ENCODE results near the gene LLGL2.
"Not testable (repeated sequence)": the region's sequence is repeated elsewhere in the genome, so short reads cannot be mapped to it uniquely, and the experiment has no call there.

The LLGL2 gene, protein sequence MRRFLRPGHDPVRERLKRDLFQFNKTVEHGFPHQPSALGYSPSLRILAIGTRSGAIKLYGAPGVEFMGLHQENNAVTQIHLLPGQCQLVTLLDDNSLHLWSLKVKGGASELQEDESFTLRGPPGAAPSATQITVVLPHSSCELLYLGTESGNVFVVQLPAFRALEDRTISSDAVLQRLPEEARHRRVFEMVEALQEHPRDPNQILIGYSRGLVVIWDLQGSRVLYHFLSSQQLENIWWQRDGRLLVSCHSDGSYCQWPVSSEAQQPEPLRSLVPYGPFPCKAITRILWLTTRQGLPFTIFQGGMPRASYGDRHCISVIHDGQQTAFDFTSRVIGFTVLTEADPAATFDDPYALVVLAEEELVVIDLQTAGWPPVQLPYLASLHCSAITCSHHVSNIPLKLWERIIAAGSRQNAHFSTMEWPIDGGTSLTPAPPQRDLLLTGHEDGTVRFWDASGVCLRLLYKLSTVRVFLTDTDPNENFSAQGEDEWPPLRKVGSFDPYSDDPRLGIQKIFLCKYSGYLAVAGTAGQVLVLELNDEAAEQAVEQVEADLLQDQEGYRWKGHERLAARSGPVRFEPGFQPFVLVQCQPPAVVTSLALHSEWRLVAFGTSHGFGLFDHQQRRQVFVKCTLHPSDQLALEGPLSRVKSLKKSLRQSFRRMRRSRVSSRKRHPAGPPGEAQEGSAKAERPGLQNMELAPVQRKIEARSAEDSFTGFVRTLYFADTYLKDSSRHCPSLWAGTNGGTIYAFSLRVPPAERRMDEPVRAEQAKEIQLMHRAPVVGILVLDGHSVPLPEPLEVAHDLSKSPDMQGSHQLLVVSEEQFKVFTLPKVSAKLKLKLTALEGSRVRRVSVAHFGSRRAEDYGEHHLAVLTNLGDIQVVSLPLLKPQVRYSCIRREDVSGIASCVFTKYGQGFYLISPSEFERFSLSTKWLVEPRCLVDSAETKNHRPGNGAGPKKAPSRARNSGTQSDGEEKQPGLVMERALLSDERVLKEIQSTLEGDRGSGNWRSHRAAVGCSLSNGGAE

DNA sequence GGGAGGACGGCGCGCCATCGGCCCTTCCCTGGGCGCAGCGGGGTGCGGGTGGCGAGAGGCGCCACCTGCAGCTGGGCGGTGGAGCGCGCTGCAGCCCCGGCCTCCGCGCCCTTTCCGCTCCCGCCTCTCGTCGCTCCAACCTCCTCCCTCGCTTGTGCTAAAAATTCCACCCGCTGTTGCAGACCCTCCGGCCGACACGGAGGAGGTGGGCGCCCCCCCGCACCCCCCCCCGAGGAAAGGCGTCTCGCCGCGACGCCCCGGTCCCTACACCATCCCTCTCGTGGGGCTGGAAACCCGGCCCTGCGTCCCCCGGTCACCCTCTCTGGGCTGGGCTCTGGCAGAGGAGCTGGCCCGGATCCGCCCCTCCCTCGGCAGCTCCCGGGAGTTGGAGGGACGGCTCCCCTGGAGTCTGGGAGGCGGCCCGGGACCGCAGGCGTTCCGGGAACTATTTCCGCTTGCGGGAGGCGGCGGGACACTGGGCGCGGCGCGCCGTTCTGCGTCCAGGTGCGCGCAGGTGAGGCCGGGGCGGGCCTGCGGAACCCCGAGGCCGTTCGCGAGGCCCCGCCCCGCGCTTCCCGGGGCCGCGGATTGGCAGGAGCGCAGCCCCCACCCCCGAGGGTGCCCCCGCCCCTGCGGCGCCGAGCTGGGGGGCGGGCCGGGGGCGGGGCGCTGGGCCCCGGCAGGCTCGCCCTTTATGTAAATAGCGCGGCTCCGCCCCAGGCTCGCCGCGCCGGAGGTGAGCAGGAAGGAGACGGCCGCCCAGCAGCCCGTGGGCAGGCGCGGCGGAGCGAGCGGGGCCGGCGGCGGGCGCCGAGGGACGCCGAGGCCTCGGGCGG, at the start of gene LLGL2:
Gene LLGL2, plus strand, starts transcription at position 728 of the 836 bp plus-strand sequence. CDS start 17,730 bp downstream, outside the sequence.
- no peaks in the 10 kb centered on the region for H3K9me3 Mint-ChIP-seq
- peak within 1 kb of the TSS; percentile 75 for H3K4me3 Mint-ChIP-seq
- intact Hi-C loops (cut with micrococcal nuclease): no loop called here
- peaks cover 26% of the 10 kb centered on the region for H3K27me3 Mint-ChIP-seq
- H3K27ac Mint-ChIP-seq: no peak within 1 kb of the TSS
- peaks cover 16% of the 10 kb centered on the region for H3K36me3 Mint-ChIP-seq (ENCODE audit: low read depth)
- peaks cover 6% of the 10 kb centered on the region for H3K4me1 Mint-ChIP-seq (ENCODE audit: low read depth)

DNA sequence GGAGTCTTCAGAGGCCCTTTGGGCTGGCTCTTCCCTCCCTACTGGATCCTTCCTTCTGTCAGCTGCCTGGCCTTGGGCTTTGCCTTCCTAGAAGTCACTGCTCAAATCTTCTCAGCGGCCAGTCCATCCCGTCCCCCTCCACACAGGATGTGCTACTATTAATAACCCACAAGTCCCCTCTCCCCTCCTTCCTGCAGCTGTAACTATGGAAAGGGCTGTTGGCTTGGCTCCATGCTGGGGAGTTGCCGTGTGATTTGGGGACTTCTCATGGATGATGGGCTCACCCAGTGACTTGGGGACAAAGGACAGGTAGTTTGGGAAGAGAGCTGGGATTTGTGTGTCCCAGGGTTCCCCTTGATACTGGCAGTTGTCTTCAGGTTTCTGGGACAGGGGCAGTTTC, 49.6 kb upstream of the LLGL2 start:
- Mint-ChIP-seq H3K27me3 (no peaks in the 10 kb centered on the region), H3K36me3 (ENCODE audit: low read depth) (peaks cover 68% of the 10 kb centered on the region), H3K4me1 (ENCODE audit: low read depth) (peaks cover 28% of the 10 kb centered on the region), H3K4me3 (no peak overlapping the region), H3K27ac (no peak overlapping the region), H3K9me3 (no peaks in the 10 kb centered on the region)
- intact Hi-C loops (cut with micrococcal nuclease): no loop called here

DNA sequence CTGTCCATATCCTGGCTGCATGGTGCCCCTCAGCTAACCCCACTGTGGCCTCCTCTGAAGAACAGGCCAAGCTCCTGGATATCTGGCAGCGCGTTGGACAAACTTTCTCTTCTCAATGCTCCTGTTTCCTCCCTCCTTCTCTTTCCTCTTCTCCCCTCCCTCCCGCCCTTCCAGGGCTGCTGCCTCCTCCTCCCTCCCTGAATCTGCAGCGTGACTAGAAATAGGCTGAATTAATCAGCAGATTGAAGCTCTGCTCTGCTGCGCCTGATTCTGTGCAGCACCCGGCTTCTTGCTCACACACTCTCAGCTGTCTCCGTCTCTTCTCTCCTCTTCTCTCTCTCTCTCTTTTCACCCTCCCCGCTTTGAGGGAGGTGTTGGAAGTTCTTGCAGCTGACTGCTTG, 49.2 kb upstream of the LLGL2 start:
- Mint-ChIP-seq H3K27ac (peak overlapping the region; percentile 1), H3K4me1 (ENCODE audit: low read depth) (peaks cover 32% of the 10 kb centered on the region)
- intact Hi-C loops (cut with micrococcal nuclease): no loop called here

DNA sequence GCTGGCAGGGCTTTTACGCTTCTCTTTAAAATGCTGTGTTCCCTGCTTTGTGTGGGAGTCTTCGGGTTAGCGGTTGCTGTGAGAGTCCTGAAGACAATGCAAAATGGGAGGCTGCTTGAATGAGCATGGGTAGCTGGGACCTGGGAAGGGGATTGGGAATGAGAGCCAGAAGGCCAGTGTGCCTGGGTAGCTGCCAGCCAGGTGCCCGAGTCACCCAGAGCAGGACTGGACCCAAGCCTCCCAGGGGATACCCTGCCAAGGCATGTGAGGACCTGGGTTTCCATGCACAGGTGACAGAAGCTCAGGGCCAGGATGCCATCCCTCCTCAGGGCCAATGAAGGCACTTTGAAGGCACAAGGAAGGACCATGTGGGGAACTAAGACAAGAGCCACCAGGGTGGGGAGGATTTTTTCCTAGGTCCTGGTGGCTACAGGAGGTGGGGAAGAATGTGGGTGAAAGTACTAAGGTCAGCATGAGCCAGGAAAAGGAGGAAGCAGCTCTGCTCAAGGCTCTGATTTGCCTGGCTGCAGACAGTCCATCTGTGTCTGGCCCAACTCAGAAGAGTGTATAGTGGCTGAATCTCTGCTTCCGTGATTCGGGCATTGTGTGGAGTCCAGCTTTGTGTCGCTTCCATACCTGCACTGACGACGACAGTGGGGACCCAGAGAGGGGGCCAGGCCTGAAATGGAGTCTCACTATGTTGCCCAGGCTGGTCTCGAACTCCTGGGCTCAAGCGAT, 48.6 kb upstream of the LLGL2 start:
- Mint-ChIP-seq H3K9me3 (no peaks in the 10 kb centered on the region), H3K4me3 (no peak overlapping the region), H3K27me3 (no peaks in the 10 kb centered on the region), H3K36me3 (ENCODE audit: low read depth) (peaks cover 58% of the 10 kb centered on the region), H3K4me1 (ENCODE audit: low read depth) (peaks cover 37% of the 10 kb centered on the region), H3K27ac (peak overlapping the region; percentile 1)
- intact Hi-C loops (cut with micrococcal nuclease): no loop called here

More for the DNA sequence above, 49.2 kb upstream of the LLGL2 start:
- H3K4me3 Mint-ChIP-seq: no peak overlapping the region
- no peaks in the 10 kb centered on the region for H3K9me3 Mint-ChIP-seq
- H3K27me3 Mint-ChIP-seq: no peaks in the 10 kb centered on the region
- H3K36me3 Mint-ChIP-seq (ENCODE audit: low read depth): peaks cover 65% of the 10 kb centered on the region

DNA sequence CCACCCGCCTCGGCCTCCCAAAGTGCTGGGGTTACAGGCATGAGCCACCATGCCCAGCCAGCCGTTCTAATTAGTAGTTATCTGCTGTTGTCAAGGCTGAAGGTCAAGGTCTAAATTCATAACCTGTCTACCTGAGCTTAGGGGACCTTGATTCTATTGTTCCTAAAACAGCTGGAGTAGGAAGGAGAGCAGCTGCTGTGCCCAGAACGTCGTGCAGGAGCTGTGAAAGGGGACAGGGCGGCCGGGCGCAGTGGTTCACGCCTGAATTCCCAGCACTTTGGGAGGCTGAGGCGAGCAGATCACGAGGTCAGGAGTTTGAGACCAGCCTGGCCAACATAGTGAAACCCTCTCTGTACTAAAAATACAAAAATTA, 48.0 kb upstream of the LLGL2 start:
- H3K27me3 Mint-ChIP-seq; intact Hi-C loops (cut with micrococcal nuclease); H3K4me3 Mint-ChIP-seq; H3K9me3 Mint-ChIP-seq: not testable (repeated sequence)
- Mint-ChIP-seq H3K36me3 (ENCODE audit: low read depth) (peaks cover 53% of the 10 kb centered on the region), H3K27ac (peak overlapping the region; percentile 1), H3K4me1 (ENCODE audit: low read depth) (peaks cover 37% of the 10 kb centered on the region)

DNA sequence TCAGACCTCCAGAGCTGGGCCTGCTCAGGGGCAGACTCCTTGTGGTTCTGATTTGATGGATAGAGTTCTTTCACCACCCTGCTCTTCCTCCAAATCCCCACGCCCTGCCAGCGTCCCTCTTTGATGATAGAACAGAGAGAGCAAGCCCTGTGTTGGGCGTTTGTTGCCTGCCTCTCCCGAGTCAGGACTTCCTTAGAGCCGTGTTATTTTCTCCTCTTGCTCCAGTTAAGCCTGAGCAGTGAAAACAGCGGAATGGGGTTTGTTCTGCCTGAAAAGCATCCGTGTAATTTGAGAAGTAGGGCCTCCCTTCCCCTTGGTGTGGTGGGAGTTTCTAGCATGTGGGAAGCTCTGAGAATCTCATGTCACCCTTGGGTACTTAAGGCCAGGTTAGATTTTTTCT, 47.0 kb upstream of the LLGL2 start:
- Mint-ChIP-seq H3K36me3 (ENCODE audit: low read depth) (peaks cover 48% of the 10 kb centered on the region), H3K27ac (no peak overlapping the region), H3K4me1 (ENCODE audit: low read depth) (peaks cover 37% of the 10 kb centered on the region), H3K4me3 (no peak overlapping the region), H3K27me3 (no peaks in the 10 kb centered on the region), H3K9me3 (no peaks in the 10 kb centered on the region)
- intact Hi-C loops (cut with micrococcal nuclease): no loop called here

DNA sequence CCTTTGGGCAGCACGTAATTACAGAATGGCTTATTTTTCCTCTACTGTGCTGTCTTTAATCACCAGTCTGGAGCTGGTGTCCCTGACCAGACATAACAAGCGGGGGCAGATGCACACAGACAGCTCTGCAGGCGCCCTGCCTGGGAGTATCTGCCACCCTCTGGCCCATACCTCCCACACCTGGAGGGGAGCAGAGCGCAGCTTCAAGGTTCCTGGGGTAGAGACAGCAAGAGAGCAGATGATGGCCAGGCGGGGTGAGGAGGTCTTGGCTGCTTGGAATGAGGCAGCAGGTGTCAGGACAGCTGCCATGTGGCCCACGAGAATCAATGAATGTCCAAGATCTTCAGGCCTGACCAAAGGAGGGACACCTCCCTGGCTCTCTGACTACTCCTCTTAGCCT, 45.2 kb upstream of the LLGL2 start:
- no peaks in the 10 kb centered on the region for H3K27me3 Mint-ChIP-seq
- no peak overlapping the region for H3K4me3 Mint-ChIP-seq
- peaks cover 42% of the 10 kb centered on the region for H3K4me1 Mint-ChIP-seq (ENCODE audit: low read depth)
- intact Hi-C loops (cut with micrococcal nuclease): no loop called here
- no peaks in the 10 kb centered on the region for H3K9me3 Mint-ChIP-seq
- H3K27ac Mint-ChIP-seq: peak overlapping the region; percentile 28
- H3K36me3 Mint-ChIP-seq (ENCODE audit: low read depth): peaks cover 36% of the 10 kb centered on the region

DNA sequence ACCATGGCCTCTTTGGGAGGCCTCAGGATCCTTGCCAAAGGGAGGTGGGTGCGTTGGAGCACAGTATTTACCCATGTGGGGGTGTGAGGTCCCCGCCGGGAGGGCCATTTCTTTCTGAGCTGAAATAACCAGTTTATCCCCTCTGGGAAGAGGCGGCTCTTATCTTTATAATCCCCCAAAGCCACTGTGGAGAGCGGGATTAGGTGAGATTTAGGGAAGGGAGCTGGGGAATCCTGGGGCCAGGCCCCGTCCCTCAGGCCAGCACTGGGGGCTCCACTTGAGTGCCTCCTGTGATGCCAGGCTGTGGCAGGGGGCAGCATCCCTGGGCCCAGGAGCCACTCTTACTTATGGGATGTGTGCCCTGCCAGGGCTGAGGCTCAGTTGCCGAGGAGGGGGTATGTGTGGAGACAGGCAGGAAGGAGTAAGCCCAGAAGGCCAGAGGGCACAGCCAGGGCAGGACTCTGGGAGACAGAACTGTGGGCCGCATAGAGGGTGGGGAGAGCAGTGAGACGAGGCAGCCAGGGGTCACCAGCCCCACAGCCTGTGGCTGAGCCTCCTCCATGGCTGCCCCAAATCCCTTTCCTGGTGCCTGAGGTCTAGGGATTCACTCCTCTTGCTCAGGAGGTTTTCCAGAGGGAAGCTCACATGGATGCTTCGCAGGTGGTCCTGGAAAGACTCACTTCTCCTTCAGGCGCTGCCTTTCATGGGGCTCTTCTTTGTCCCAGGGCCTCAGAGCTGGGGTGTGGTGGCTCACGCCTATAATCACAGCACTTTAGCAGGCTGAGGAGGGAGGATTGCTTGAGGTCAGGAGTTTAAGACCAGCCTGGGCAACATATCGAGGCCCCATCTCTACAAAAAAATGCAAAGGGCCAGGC, 44.1 kb upstream of the LLGL2 start:
- no peak overlapping the region for H3K4me3 Mint-ChIP-seq
- peak overlapping the region; percentile 28 for H3K27ac Mint-ChIP-seq
- H3K27me3 Mint-ChIP-seq: no peaks in the 10 kb centered on the region
- peaks cover 32% of the 10 kb centered on the region for H3K36me3 Mint-ChIP-seq (ENCODE audit: low read depth)
- no peaks in the 10 kb centered on the region for H3K9me3 Mint-ChIP-seq
- intact Hi-C loops (cut with micrococcal nuclease): no loop called here
- H3K4me1 Mint-ChIP-seq (ENCODE audit: low read depth): peaks cover 51% of the 10 kb centered on the region

DNA sequence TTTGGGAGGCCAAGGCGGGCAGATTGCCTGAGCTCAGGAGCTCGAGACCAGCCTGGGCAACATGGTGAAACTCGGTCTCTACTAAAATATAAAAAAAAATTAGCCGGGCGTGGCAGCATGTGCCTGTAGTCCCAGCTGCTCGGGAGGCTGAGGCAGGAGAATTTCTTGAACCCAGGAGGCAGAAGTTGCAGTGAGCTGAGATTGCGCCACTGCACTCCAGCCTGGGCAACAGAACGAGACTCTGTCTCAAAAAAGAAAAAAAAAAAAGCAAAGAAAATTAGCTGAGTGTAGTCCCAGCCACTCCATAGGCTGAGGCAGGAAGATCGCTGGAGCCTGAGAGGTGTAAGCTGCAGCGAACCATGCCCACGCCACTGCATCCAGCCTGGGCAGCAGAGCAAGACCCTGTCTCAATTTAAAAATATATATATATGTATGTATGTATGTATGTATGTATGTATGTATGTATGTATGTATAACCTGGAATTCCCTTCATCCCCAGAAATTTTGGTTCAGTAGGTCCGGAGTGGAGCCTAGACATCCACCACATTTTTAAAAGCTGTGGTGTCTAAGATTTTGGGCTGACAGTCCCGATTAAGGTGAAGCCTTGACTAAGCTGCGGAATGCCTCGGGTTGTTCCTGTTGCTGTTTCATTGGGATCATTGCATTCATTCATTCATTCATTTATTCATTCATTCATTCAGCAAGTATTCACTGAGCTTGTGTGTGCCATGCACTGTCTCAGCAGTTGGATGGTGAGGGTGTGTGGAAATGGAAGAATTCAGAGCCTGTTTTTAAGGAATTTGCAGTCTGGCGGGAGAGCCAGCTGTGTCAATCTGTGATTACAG, 43.2 kb upstream of the LLGL2 start:
- Mint-ChIP-seq H3K4me3 (no peak overlapping the region), H3K9me3 (no peaks in the 10 kb centered on the region), H3K36me3 (ENCODE audit: low read depth) (peaks cover 31% of the 10 kb centered on the region), H3K27me3 (no peaks in the 10 kb centered on the region), H3K27ac (peak overlapping the region; percentile 28), H3K4me1 (ENCODE audit: low read depth) (peaks cover 51% of the 10 kb centered on the region)
- intact Hi-C loops (cut with micrococcal nuclease): no loop called here

DNA sequence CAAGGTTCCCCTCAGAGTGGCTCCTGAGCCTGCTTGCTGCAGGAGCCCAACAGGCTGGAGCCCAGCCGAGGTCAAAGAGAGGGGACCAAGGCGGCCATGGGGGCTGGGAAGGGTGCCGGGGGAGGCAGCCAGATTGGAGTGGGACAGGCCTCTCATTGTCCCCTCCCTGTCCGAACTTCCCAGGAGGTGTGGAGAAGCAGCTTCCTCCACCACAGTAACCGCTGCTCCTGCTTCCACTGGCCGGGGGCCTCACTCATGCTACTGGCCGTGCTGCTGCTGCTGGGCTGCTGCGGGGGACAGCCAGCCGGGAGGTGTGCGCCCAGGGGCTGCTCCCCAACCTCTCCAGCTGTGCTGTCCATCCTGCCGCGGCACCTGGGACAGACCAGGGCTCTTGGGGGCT, 39.8 kb upstream of the LLGL2 start:
- Mint-ChIP-seq H3K27ac (peak overlapping the region; percentile 92), H3K4me1 (ENCODE audit: low read depth) (peaks cover 56% of the 10 kb centered on the region), H3K9me3 (no peaks in the 10 kb centered on the region), H3K36me3 (ENCODE audit: low read depth) (peaks cover 41% of the 10 kb centered on the region), H3K27me3 (no peaks in the 10 kb centered on the region), H3K4me3 (no peak overlapping the region)
- intact Hi-C loops (cut with micrococcal nuclease): loop anchor here (2.0 kb wide), 1 partner anchor 59 kb away; no protein-coding TSS in a partner anchor

DNA sequence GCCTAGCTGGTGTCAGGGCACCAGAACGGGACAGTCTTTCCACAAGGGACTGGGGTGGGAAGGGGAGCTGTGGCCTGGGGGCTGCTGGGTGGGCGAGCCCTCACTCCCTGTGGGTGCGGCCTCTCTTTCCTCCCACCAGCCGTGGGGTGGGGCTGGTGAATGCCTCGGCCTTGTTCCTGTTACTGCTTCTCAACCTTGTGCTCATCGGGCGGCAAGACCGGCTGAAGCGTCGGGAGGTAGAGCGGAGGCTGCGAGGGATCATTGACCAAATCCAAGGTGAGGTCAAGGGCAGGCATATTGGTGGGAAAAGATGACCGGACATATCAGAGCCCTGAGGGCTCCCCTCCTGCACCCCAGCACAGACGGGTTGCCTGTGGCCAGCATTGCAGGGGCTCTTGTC, 39.3 kb upstream of the LLGL2 start:
- Mint-ChIP-seq H3K4me3 (peak overlapping the region; percentile 71), H3K36me3 (ENCODE audit: low read depth) (peaks cover 46% of the 10 kb centered on the region), H3K9me3 (no peaks in the 10 kb centered on the region), H3K27me3 (no peaks in the 10 kb centered on the region), H3K4me1 (ENCODE audit: low read depth) (peaks cover 52% of the 10 kb centered on the region), H3K27ac (peak overlapping the region; percentile 92)
- intact Hi-C loops (cut with micrococcal nuclease): loop anchor here (2.0 kb wide), 1 partner anchor 59 kb away; no protein-coding TSS in a partner anchor

Measured in dendritic cell treated with granulocyte-macrophage colony-stimulating factor and Interleukin-4, amounts not matched to agents 40 ng/mL and 50 ng/mL, for 4 days (primary cell).